ENCODE data around the gene PHOSPHO2. TPM values are rescaled to one million over a fixed set of nuclear protein-coding genes. Genes with fewer than 3 reads are reported as not detected.

The PHOSPHO2 gene
- total RNA-seq, 6 experiments from 2014 or later: 1.8 to 5.6 (median 2.8) TPM

DNA sequence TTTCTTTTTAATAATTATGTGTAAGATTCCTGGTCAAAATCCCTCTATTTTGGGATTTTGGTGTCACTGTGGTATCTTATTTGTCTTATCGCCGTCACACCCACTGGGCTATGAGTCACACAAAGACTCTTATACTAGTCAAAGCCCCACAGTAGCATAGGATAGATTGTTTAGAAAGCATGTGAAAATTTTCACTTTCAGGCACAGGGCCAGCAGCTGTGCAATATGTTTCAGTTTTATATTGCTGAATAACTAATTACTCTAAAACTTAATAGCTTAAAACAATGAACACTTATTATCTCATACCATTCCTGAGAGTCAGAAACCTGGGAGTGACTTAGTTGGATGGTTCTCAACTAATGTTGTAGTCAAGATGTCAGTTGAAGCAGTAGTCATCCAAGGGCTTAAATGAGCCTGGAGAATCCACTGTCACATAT lies 24.0 kb upstream of the PHOSPHO2 start:
- intact Hi-C loops (cut with DNase I): no loop called here
- H3K9me3 ChIP-seq: no peaks in the 10 kb centered on the region
- 91% methylated on average over 2 of the region's 2 CpGs for WGBS (ENCODE audit: insufficient coverage, low coverage, low lambda C conversion rate, missing lambda C conversion rate)
- no peak overlapping the region for H3K27ac ChIP-seq
- no peaks in the 10 kb centered on the region for H3K4me1 ChIP-seq
- DNase-seq (no peak), ATAC-seq (no peak)
- no peaks in the 10 kb centered on the region for H3K27me3 ChIP-seq
- TF ChIP-seq POLR2A (IDR thresholded peaks at IDR 0.05): no peak
- no peak overlapping the region for H3K4me3 ChIP-seq
- no peaks in the 10 kb centered on the region for H3K36me3 ChIP-seq

DNA sequence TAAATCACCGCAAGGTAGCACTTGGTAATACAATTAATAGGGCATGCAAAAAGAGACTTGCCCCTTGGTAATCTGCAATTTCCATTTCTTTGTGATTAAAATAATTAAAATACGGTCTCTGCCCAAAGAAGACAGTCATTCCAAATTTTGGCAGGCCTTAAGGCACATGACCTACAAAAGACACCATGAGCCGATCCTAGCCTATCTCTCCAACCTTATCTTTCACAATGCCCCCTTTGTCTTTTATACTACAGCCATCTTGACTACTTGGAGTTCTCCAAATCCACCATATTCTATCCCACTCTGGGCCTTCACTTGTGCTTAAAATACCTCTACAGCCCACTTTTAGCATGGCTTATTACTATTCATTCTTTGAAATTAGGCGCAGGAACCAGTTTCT lies 23.3 kb upstream of the PHOSPHO2 start:
- no peaks in the 10 kb centered on the region for H3K36me3 ChIP-seq
- H3K4me3 ChIP-seq: no peak overlapping the region
- no peak for TF ChIP-seq POLR2A (IDR thresholded peaks at IDR 0.05)
- TF ChIP-seq, protein P1, sequence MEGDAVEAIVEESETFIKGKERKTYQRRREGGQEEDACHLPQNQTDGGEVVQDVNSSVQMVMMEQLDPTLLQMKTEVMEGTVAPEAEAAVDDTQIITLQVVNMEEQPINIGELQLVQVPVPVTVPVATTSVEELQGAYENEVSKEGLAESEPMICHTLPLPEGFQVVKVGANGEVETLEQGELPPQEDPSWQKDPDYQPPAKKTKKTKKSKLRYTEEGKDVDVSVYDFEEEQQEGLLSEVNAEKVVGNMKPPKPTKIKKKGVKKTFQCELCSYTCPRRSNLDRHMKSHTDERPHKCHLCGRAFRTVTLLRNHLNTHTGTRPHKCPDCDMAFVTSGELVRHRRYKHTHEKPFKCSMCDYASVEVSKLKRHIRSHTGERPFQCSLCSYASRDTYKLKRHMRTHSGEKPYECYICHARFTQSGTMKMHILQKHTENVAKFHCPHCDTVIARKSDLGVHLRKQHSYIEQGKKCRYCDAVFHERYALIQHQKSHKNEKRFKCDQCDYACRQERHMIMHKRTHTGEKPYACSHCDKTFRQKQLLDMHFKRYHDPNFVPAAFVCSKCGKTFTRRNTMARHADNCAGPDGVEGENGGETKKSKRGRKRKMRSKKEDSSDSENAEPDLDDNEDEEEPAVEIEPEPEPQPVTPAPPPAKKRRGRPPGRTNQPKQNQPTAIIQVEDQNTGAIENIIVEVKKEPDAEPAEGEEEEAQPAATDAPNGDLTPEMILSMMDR (IDR thresholded peaks at IDR 0.05): no peak
- no peaks in the 10 kb centered on the region for H3K4me1 ChIP-seq
- intact Hi-C loops (cut with DNase I): no loop called here
- H3K27me3 ChIP-seq: no peaks in the 10 kb centered on the region
- H3K9me3 ChIP-seq: no peaks in the 10 kb centered on the region
- WGBS (ENCODE audit: insufficient coverage, low coverage, low lambda C conversion rate, missing lambda C conversion rate): 84% methylated on average over 3 of the region's 4 CpGs
- H3K27ac ChIP-seq: no peak overlapping the region
- ATAC-seq (no peak), DNase-seq (no peak)

- no peaks in the 10 kb centered on the region for H3K36me3 ChIP-seq
- H3K27me3 ChIP-seq: no peaks in the 10 kb centered on the region
- DNase-seq (no peak), ATAC-seq (peak in 1 of 4 donors; percentile 17)
- H3K4me1 ChIP-seq: no peaks in the 10 kb centered on the region
- H3K9me3 ChIP-seq: no peaks in the 10 kb centered on the region
- H3K4me3 ChIP-seq: no peak overlapping the region
- TF ChIP-seq, protein P1 (IDR thresholded peaks at IDR 0.05): no peak
- no peak for TF ChIP-seq POLR2A (IDR thresholded peaks at IDR 0.05)
- intact Hi-C loops (cut with DNase I): no loop called here
- H3K27ac ChIP-seq: no peak overlapping the region
- WGBS (ENCODE audit: insufficient coverage, low coverage, low lambda C conversion rate, missing lambda C conversion rate): 63% methylated on average over 4 of the region's 6 CpGs
These were observed 21.9 kb upstream of the PHOSPHO2 start for GRCh38 chr2:169672406-169672805.

GRCh38 chr2:169673106-169673505 lies 21.2 kb upstream of the PHOSPHO2 start:
- TF ChIP-seq, protein P1 (IDR thresholded peaks at IDR 0.05): no peak
- no peak for TF ChIP-seq POLR2A (IDR thresholded peaks at IDR 0.05)
- H3K9me3 ChIP-seq: no peaks in the 10 kb centered on the region
- no peak for DNase-seq
- intact Hi-C loops (cut with DNase I): no loop called here
- WGBS (ENCODE audit: insufficient coverage, low coverage, low lambda C conversion rate, missing lambda C conversion rate): 48% methylated on average over 2 of the region's 3 CpGs
- no peaks in the 10 kb centered on the region for H3K27me3 ChIP-seq
- ATAC-seq: no peak
- H3K4me3 ChIP-seq: no peak overlapping the region
- no peaks in the 10 kb centered on the region for H3K36me3 ChIP-seq
- no peaks in the 10 kb centered on the region for H3K4me1 ChIP-seq
- no peak overlapping the region for H3K27ac ChIP-seq

DNA sequence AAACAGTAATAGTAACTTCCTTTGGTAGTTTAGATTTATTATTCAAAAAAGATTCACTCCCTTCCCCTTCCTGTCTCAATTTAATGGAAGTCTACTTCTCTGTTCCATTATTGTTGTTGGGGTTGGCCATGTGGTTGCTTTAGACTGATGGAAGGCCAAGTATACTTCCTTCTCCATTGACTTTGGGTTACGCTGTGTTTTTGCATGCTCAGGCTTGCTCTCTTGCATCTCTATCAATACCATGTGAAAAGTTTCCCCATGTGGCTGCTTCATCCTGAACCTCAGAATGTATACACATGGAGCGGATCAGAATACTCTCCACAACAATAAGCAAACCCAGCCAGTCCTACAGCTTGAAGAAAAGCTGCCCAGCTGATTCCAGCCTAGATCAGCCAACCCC lies 20.3 kb upstream of the PHOSPHO2 start:
- Histone ChIP-seq H3K27me3 (no peaks in the 10 kb centered on the region), H3K4me3 (no peak overlapping the region), H3K27ac (no peak overlapping the region), H3K36me3 (no peaks in the 10 kb centered on the region), H3K4me1 (no peaks in the 10 kb centered on the region), H3K9me3 (no peaks in the 10 kb centered on the region)
- DNase-seq (no peak), ATAC-seq (no peak)
- 100% methylated on average over 2 of the region's 2 CpGs for WGBS (ENCODE audit: insufficient coverage, low coverage, low lambda C conversion rate, missing lambda C conversion rate)
- no peak for TF ChIP-seq POLR2A (IDR thresholded peaks at IDR 0.05)
- TF ChIP-seq, protein P1 (IDR thresholded peaks at IDR 0.05): no peak
- intact Hi-C loops (cut with DNase I): no loop called here

All from right lobe of liver (tissue), 6 donors.